Esophagus mucosa (tissue), 1 donor: ENCODE measurements around the gene USP48. TPM values are rescaled to one million over a fixed set of nuclear protein-coding genes. Genes with fewer than 3 reads are reported as not detected.
A peak's percentile ranks its signal among the peaks of the same experiment; 100 is the strongest.
"Not testable (repeated sequence)": the region's sequence is repeated elsewhere in the genome, so short reads cannot be mapped to it uniquely, and the experiment has no call there.

Experiments
- ATAC-seq: fragments of 200-7000 bp; cut with Tn5 transposase; one replicate; pipeline ENCODE4 v1.9.1; 2020
- total RNA-seq: library from RNA; stranded (reverse); gene quantifications from one replicate; pipeline ENCODE4 v1.2.4, GENCODE V29; 2023
- donor health status: DM: yes; HTN: yes; CAD: no.

The USP48 gene
- total RNA-seq, 1 donor from 2014 or later: 37.3 TPM

GRCh38 chr1:21814241-21814918 lies 31.4 kb upstream of the USP48 start:
- ATAC-seq: peak; percentile 37

GRCh38 chr1:21813542-21813941 lies 30.6 kb upstream of the USP48 start:
- no peak for ATAC-seq

- ATAC-seq: no peak
Observed at GRCh38 chr1:21811875-21812305, 28.9 kb upstream of the USP48 start, which contains the start of gene LDLRAD2. LDLRAD2 (plus strand) TSS chr1:21812265; CDS start chr1:21812452, 187 bp downstream.

- no peak for ATAC-seq
Observed at GRCh38 chr1:21804536-21804935, 21.6 kb upstream of the USP48 start.

GRCh38 chr1:21801100-21801499 lies 18.2 kb upstream of the USP48 start:
- ATAC-seq: peak; percentile 72

- ATAC-seq: no peak
Observed at GRCh38 chr1:21799730-21800129, 16.8 kb upstream of the USP48 start.

GRCh38 chr1:21795075-21795474 lies 12.1 kb upstream of the USP48 start:
- no peak for ATAC-seq

GRCh38 chr1:21794656-21795055 lies 11.7 kb upstream of the USP48 start:
- no peak for ATAC-seq

- no peak for ATAC-seq
Observed at GRCh38 chr1:21793104-21793503, 10.2 kb upstream of the USP48 start.

GRCh38 chr1:21786640-21787039 lies 3.7 kb upstream of the USP48 start:
- no peak for ATAC-seq

GRCh38 chr1:21785764-21786163 lies 2.8 kb upstream of the USP48 start:
- ATAC-seq: not testable (repeated sequence)

GRCh38 chr1:21783679-21784603 lies 992 bp upstream of the USP48 start:
- no peak for ATAC-seq

- peak; percentile 22 for ATAC-seq
Observed at GRCh38 chr1:21782349-21782867, 541 bp downstream of the USP48 start.

GRCh38 chr1:21781815-21782348 lies 1.1 kb downstream of the USP48 start:
- no peak for ATAC-seq

- no peak for ATAC-seq
Observed at GRCh38 chr1:21779613-21780521, 3.1 kb downstream of the USP48 start.

GRCh38 chr1:21778405-21778727 lies 4.6 kb downstream of the USP48 start:
- ATAC-seq: no peak

- ATAC-seq: not testable (repeated sequence)
Observed at GRCh38 chr1:21776925-21777324, 6.0 kb downstream of the USP48 start.

- no peak for ATAC-seq
Observed at GRCh38 chr1:21775985-21776562, 6.9 kb downstream of the USP48 start.

GRCh38 chr1:21775550-21775914 lies 7.4 kb downstream of the USP48 start:
- ATAC-seq: peak; percentile 41

GRCh38 chr1:21774835-21775549 lies 8.0 kb downstream of the USP48 start:
- no peak for ATAC-seq

GRCh38 chr1:21773585-21773984 lies 9.4 kb downstream of the USP48 start:
- ATAC-seq: no peak
